Measurements from ENCODE around the gene NAA38. TPM values are rescaled to one million over a fixed set of nuclear protein-coding genes. Genes with fewer than 3 reads are reported as not detected.

The NAA38 gene
- total RNA-seq, 1 experiment from 2014 or later = 80.8 TPM

DNA sequence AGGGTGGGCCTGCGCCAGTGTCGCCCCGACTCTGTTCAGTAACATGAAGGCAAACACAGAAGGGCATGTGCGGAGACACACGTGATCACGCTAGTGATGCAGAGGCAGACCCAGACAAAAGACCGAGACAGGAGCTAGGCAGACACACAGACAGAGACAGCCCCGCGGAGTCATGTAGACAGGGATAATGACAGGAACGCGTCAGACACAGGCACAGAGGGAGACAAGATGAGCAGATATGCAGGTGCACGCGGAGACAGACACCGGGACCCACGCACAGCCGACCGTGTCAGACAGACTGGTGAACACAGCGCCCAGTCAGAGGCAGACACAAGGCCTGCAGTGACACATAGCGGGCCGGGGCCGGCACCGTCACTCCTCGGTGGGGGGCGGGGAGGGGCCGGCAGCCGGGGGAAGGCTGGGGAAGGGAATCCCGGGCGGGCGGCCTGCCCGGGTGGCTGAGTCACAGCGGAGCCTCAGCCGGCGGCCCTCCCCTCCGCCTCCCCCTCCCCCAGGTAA, 15.9 kb downstream of the NAA38 start:
- DNase-seq (ENCODE audit: low read depth) = peak; percentile 83

DNA sequence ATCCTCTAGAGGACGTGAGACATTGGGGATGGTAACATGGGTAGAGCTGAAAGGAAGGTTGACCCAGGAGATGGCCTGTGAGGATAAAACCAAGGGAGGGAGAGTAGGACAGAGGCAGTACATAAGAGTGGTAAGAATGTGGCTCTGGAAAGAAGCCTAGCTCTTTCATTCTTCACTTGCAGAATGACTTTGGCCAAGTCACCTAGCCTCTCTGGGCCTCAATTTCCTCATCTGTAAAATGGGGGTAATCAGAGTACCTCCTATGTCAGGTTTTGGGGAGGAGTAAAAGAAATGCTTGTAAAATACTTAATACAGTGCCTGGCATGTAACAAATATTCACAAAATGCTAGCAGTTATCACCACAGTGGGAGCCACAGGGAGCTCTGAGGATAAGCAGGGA, 16.5 kb downstream of the NAA38 start:
- DNase-seq (ENCODE audit: low read depth) = no peak

- no peak for DNase-seq (ENCODE audit: low read depth)
These were observed 16.9 kb downstream of the NAA38 start for GRCh38 chr17:7840441-7840840.

- DNase-seq (ENCODE audit: low read depth) = peak; percentile 50
These were observed 17.5 kb downstream of the NAA38 start for GRCh38 chr17:7839876-7840261.

- DNase-seq (ENCODE audit: low read depth) = no peak
These were observed 18.0 kb downstream of the NAA38 start for GRCh38 chr17:7839190-7839875.

- DNase-seq (ENCODE audit: low read depth) = peak; percentile 75
These were observed 19.0 kb downstream of the NAA38 start for GRCh38 chr17:7838090-7839075.

DNA sequence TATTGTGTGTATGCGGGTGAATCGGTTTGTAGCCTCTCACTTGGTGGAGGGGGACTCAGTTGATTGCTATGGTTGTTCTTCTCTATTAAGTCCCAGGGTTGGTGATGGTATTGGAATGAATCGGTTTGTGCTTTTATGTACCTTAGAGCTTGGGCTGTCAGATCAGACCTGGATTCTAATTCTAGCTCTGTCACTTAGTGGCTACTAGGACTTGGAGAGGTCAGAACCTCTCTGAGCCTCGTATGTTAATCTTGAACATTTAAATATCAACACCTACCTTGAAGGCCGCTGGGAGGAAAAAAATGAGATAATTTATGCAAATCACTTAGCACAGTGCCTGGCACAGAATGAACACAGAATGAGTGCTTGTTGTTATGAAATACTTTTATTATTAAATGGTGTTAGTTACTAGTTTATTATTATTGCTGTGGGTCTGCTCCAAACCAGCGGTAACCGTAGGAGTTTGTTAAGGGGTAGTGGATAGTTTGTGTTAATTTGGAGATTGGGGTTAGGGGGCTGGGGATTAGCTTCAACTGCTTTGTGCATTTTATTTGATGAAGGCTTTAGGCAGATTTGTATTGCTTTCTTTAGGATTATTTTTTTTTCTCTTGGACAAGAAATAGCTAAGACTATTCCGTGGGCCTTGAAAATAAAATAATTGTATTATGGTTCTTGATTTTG, 19.8 kb downstream of the NAA38 start:
- DNase-seq (ENCODE audit: low read depth) = no peak

DNA sequence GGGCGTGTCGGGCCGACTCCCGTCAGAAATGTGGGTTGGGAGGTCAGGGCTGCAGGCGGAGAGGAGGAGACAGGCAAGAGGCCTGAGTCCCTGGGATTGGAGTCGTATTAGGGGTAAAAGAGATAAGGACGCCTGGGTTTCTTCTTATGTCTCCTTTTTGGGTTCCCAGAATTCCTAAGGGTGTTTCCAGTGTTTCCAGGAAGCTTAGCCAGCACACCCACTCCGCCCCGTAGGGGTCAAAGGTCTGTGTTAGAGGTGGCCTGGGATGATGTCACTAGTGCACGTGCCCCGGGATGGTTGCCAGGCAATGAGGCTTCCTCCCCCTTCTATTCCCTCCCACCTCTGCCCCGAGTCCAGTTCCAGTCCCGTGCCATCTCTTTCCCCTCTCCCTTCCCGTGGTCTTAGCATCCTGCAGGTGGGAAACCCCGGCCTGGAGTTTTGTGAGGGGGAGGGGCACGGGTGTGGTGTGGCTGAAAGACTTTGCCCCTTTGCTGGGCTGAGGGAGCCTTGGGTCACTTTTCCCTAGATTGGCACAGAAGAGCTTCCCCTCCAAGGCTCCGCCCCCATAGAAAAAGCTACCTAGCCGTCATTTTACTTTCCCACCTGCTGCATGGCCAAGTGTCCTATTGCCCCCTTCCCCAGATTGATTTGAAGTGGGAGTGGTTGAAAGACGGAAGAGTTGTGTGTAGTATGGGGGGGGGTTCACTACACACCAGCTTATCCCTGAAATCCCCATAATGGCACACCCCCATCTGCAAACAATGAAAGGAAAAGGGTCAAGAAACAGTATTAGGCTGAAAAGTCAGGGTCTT, 20.6 kb downstream of the NAA38 start:
- DNase-seq (ENCODE audit: low read depth) = peak; percentile 97

DNA sequence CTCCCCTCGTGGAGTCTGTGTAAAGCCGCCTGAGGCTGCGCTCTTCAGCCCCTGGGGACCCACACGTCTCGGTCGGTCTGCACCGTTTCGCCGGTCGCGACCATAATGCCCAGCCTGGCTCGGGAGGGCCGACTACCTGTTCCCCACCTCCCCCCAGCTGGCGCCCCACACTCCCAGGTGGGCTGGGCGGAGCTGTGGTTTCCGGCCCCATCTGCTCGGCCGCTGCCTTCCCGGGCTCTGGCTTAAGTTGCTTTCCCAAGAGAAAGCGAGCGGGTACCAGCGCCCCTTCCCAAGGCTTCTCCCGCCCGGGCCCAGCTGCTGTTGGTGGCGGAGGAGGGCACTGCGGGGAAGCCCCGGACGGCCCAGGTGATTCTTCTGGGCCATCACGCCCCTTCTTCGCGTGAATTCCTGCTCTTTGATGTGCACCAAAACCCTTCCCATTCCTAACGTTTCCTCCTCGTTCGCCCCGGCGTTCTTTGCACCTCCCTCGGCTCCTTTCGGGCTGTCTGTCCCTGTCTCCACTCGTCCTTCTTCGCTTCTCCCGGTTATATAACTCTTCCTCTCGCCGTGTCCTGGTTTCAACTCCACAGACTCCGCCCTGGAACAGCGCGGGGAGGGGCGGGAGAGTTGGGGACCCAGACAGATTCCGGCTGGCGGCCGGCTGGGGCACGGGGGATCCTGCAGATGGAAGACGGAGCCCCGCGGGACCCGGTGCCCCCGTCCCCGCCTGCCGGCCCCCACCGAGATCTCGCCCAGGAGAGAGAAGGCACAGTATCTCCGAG, 21.4 kb downstream of the NAA38 start:
- DNase-seq (ENCODE audit: low read depth) = no peak

GRCh38 chr17:7834957-7835813, 22.2 kb downstream of the NAA38 start:
- DNase-seq (ENCODE audit: low read depth) = peak; percentile 98

- DNase-seq (ENCODE audit: low read depth) = peak; percentile 35
These were observed 22.8 kb downstream of the NAA38 start for GRCh38 chr17:7834542-7834956.

DNA sequence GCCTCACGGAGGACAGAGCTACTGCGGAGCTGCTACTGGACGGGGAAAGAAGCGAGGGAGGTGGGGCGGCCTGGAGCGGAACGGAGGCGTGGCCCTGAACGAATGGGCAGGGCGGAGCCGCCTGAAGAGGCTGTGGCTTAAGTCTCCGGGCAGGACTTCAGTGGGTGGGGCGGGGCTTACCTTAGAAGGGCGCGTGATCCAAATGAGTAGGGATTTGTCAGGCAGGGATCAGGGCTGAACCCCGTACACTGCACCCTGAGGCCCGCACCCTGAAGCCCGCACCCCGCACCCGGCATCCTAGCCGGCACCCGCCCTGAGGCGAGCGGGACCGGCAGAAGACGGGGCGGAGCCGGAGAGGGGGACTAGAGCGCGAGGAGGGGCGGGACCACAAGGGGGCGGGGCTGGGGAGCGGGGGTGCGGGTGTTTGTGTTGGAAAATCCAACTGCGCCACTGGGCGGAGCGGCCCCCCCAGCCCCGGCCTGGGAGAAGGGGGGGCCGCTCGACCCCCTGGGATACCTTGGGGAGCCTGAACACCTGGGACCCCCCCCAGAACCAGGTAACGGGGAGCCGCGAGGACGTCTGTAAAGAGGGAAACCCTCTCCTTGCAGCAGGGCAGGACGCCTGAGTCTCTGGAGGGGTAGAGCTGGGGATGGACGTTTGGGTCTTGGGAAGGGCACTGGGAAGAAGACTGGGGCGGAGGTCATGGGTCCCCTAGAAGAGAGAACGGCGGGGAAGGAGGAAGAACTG, 23.4 kb downstream of the NAA38 start, which contains the start of gene KDM6B:
KDM6B (plus strand) TSS at position 423 of the 747 bp plus-strand sequence. CDS start 11,338 bp downstream, outside the sequence.
- peak; percentile 80 for DNase-seq (ENCODE audit: low read depth)

- no peak for DNase-seq (ENCODE audit: low read depth)
These were observed 24.2 kb downstream of the NAA38 start for GRCh38 chr17:7833011-7833794.

GRCh38 chr17:7832431-7832830, 24.9 kb downstream of the NAA38 start:
- no peak for DNase-seq (ENCODE audit: low read depth)

- DNase-seq (ENCODE audit: low read depth) = no peak
These were observed 26.1 kb downstream of the NAA38 start for GRCh38 chr17:7831233-7831632.

DNA sequence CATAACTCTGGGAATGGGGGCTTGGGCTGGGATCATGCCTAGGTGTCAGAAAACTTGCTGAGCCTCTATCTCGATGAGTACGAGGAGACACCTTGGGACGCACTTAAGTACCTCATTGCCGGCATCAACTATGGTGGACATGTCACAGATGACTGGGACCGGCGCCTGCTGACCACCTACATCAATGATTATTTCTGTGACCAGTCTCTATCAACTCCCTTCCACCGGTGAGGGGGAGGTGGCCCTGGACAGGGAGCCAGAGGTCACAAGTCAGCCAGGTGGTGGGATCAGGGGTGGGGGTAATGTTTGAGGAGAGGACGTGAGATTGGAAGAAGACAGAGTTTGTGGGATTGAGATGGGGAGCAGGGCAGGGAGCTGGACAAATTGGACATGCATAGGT, 26.7 kb downstream of the NAA38 start:
- no peak for DNase-seq (ENCODE audit: low read depth)

DNA sequence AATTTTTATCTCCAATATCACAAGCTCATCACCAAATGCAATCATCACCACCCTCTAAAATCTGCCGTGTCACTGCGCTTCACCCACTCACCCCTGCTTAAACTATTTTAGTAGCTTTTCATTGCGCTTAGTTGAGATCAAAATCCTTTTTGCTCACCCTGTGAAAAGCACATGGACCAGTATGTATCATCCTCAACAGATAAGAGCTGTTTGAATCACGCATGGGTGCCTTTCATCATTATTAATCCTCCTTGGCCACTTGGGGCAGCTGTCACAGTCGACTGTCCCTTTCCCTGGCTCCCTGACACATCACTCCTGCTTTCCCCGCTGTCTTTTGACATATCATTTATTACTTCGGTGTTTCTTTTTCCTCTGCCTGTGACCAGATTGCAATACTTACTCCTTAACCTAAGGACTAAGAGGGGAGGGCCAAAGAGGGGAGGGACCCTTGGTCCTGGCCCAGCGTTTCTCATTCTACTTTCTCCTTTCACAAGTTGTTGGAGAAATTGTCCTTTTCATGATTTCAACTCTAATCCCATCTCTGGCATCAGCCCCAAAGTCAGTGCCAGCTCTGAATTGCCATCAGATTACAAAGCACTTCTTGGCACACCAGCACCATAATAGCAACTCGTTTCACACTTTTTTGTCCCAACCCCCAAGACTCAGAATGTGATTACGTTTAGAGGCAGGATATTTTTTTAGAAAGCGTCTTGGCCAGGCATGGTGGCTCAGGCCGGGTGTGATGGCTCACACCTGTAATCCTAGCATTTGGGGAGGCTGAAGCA, 32.0 kb downstream of the NAA38 start:
- DNase-seq (ENCODE audit: low read depth) = peak; percentile 27

Data from LHCN-M2 (cell line).